ENCODE results near the gene PHF12.

The PHF12 gene

GRCh38 chr17:28887871-28888471 is 63.3 kb downstream of the PHF12 start:
- POLR2A ChIA-PET: no interaction called here

GRCh38 chr17:28885951-28886350 is 65.4 kb downstream of the PHF12 start:
- CTCF ChIA-PET: interaction anchor here (1.2 to 2.0 kb wide), 3 partner anchors 17 to 123 kb away, joined by 3 to 9 read pairs (median 7); partner anchors contain the start of gene DHRS13
- TF ChIP-seq CTCF (IDR thresholded peaks at IDR 0.05; ENCODE audit: control extremely low read depth, extremely low read depth, low read depth, missing control alignments): no peak
- no peak for DNase-seq (ENCODE audit: extremely low spot score)
- POLR2A ChIA-PET: no interaction called here

More at GRCh38 chr17:28887871-28888471, 63.3 kb downstream of the PHF12 start:
- no peak for TF ChIP-seq CTCF (IDR thresholded peaks at IDR 0.05; ENCODE audit: control extremely low read depth, extremely low read depth, low read depth, missing control alignments)
- DNase-seq (ENCODE audit: extremely low spot score): no peak
- CTCF ChIA-PET: interaction anchor here (0.7 to 1.6 kb wide), 6 partner anchors 9 to 229 kb away, joined by 3 to 6 read pairs (median 4); partner anchors contain the start of gene FLOT2

- no peak for DNase-seq (ENCODE audit: extremely low spot score)
- ChIA-PET POLR2A (no interaction called here), CTCF (interaction anchor here (1.2 to 2.0 kb wide), 3 partner anchors 17 to 122 kb away, joined by 3 to 9 read pairs (median 7); partner anchors contain the start of gene DHRS13)
- TF ChIP-seq CTCF (IDR thresholded peaks at IDR 0.05; ENCODE audit: control extremely low read depth, extremely low read depth, low read depth, missing control alignments): no peak
Measured at GRCh38 chr17:28885363-28885762, 66.0 kb downstream of the PHF12 start.

GRCh38 chr17:28883967-28884702 is 67.2 kb downstream of the PHF12 start:
- ChIA-PET POLR2A (no interaction called here), CTCF (interaction anchor here (1.4 to 3.1 kb wide), 3 partner anchors 18 to 233 kb away, joined by 3 to 13 read pairs (median 9); partner anchors contain the start of gene DHRS13)
- TF ChIP-seq CTCF (IDR thresholded peaks at IDR 0.05; ENCODE audit: control extremely low read depth, extremely low read depth, low read depth, missing control alignments): no peak
- DNase-seq (ENCODE audit: extremely low spot score): no peak

GRCh38 chr17:28882154-28882895 is 69.0 kb downstream of the PHF12 start:
- TF ChIP-seq CTCF (IDR thresholded peaks at IDR 0.05; ENCODE audit: control extremely low read depth, extremely low read depth, low read depth, missing control alignments): no peak
- DNase-seq (ENCODE audit: extremely low spot score): no peak
- ChIA-PET POLR2A (interaction anchor here (0.6 kb wide), 1 partner anchor 113 kb away, joined by 10 read pairs; no protein-coding TSS in a partner anchor), CTCF (interaction anchor here (1.0 to 3.1 kb wide), 6 partner anchors 9 to 237 kb away, joined by 3 to 13 read pairs (median 6); partner anchors contain the start of gene BLTP2)

GRCh38 chr17:28881533-28882056 is 69.7 kb downstream of the PHF12 start:
- POLR2A ChIA-PET: interaction anchor here (0.6 kb wide), 1 partner anchor 113 kb away, joined by 10 read pairs; no protein-coding TSS in a partner anchor
- CTCF ChIA-PET: interaction anchor here (1.5 to 1.8 kb wide), 3 partner anchors 10 to 54 kb away, joined by 4 to 8 read pairs (median 8); no protein-coding TSS in a partner anchor
- no peak for DNase-seq (ENCODE audit: extremely low spot score)
- TF ChIP-seq CTCF (IDR thresholded peaks at IDR 0.05; ENCODE audit: control extremely low read depth, extremely low read depth, low read depth, missing control alignments): no peak

Measured in GM10248 (cell line).